NCI-H1930 (cell line): Measurements from ENCODE around the gene MCC.
"Not testable (repeated sequence)": the region's sequence is repeated elsewhere in the genome, so short reads cannot be mapped to it uniquely, and the experiment has no call there.

Experiments used
- DNase-seq, 2 experiments: peaks; one replicate each; lab custom pipeline; 2025; lab: John Stamatoyannopoulos, UW

Gene MCC

DNA sequence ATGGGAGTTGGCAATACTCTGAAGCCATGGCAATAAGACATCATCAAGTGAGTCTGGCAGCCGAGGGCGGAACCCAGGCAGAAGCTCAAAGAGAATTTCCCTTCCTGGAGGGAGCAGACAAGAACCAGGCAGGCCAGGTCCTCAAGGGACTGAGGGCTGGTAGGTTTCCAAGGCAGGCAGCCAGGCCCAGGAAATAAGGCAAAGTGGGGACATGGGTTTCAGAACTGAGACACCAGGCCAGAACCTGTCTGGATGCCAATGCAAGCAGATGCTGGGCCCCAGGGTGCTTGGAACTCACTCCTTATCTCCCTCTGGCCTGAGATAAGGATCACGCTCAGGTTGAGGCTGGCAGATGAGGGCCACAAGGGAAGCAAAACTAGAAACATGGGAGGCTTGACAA, 62.3 kb downstream of the MCC start:
- DNase-seq: no peak

DNA sequence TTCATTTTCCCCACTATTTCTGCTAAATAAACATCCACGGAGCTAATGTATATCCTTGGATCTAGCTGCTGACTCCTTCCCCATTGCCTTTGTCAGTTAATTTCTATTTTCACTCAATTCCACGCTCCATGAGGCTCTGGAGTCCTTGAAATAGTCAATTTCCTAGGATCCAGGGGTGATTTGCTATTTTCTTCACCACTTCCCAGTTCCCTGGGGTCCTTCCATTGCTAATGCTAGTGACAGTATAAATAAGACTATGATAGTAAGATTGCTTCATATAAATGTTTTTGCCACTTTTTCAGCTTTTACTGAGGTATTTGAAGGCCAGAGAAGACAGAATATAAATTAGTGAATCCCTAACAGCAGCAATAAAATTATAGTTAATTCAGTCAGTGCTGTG, 66.6 kb downstream of the MCC start:
- no peak for DNase-seq

GRCh38 chr5:113405530-113405929, 82.7 kb downstream of the MCC start:
- no peak for DNase-seq

DNA sequence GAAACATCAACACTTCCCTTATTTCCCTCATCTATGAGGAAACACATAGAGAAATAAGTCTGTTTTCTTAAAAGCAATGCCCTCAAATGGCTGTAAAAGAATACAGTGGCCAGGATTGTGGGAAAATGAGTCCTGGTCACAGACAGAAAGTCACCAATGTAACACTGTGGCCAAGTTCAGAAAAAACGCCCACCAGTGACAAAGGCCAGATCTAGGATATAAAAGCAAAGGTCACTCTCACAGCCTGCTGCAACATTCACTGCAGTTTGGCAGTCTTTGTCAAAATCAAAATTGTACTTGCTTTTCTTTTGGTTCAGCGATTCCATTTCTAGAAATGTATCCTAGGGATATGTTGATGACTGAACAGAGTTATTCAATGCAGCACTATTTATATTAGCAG, 84.0 kb downstream of the MCC start:
- no peak for DNase-seq

GRCh38 chr5:113397986-113398385, 90.3 kb downstream of the MCC start:
- not testable (repeated sequence) for DNase-seq

DNA sequence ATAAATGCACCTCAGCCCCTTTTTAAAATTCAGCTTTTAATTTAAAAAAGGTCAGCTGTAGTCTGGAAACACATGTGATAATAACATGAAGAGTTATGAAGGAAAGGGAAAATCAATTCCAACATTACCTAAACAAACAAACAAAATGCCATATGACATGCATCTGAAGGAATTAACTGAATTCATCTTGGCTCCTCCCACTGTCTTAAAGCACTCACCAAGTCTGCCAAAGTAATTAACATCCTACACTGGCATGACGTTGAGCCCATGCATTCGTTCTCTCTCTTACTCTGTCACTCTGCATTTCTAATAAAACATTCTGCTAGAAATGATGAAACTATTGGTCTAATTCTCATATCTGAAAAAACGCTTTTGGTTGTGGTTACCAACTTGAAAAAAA, 91.2 kb downstream of the MCC start:
- no peak for DNase-seq

DNA sequence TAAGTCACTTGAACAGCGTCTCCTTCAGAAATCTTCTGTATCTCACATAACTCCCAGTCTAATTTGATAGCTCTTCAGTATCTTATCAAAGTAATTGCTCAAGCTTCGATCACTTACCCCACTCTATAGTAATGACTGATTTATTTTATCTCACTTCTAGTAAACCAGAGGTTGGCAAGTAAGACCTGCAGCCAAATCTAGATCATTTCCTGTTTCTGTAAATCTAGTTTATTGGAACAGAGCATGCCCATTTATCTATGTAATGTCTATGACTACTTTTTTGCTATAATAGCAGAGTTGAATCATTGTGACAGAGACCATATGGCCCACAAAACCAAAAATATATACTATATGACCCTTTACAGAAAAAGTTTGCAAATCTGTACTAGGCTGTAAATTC, 93.6 kb downstream of the MCC start:
- no peak for DNase-seq

GRCh38 chr5:113390224-113390623, 98.0 kb downstream of the MCC start:
- no peak for DNase-seq

DNA sequence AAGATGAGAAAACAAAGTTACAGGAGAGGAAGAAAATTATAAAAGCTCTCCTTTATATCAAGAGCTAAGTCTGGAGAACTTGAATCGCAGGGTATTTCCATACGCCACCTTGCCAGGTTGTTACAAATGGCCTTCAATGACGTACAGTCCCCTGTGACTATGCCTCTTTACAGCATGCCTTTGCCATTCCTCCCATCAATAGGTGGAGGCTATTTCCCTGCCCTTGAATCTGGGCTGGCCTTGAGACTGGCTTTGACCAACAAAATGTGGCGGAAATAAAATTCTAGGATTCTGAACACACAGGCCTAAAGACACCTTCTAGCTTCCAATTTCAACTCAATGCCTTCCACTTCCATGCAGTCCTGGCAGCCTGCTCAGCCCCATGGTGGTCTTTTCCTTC, 99.1 kb downstream of the MCC start:
- DNase-seq: no peak

GRCh38 chr5:113387844-113388243, 100.4 kb downstream of the MCC start:
- DNase-seq: no peak

- no peak for DNase-seq
Observed at GRCh38 chr5:113384782-113385285, 103.4 kb downstream of the MCC start.

DNA sequence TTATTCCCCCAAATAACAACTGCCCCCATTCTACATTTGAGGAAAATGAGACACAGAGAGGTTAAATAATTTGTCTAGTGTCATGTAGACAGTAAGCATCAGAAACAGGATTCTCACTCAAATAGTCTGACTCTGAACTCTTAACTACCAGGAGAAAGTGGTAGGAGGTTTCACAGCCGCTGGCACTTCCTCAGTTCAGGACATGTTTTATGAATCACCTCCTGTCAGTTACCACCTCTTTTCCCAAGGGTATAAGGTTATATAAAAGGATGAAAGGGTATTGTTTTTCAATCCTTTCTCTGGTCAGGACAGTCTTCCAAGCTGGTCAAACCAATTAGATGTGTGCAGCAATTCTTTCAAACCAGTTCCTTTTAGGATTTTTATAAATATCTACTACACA, 105.5 kb downstream of the MCC start:
- no peak for DNase-seq

GRCh38 chr5:113381791-113382190, 106.5 kb downstream of the MCC start:
- DNase-seq: no peak

DNA sequence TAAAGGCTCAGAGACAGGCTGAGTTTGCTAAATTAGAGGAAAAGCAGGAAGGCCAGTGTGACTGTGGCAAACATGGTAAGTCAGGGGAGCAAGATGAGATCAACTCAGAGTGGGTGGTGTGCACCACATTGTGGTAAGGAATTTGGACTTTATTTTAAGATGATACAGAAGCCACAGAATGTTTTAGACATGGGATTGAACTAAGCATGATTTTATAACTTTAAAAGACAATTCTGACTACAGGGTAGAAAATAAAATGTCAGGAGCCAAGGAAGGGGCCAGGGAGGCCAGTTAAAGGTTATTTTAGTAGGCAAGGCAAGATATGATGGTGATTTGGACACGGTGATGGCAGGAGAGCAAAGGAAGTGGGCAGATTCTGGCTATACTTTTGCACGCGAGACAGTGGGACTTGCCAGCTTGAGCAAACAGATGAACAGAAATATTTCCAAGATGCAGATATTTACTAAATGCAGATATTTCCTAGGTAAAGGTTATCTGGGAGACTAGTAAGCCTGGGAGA, 107.4 kb downstream of the MCC start:
- no peak for DNase-seq

DNA sequence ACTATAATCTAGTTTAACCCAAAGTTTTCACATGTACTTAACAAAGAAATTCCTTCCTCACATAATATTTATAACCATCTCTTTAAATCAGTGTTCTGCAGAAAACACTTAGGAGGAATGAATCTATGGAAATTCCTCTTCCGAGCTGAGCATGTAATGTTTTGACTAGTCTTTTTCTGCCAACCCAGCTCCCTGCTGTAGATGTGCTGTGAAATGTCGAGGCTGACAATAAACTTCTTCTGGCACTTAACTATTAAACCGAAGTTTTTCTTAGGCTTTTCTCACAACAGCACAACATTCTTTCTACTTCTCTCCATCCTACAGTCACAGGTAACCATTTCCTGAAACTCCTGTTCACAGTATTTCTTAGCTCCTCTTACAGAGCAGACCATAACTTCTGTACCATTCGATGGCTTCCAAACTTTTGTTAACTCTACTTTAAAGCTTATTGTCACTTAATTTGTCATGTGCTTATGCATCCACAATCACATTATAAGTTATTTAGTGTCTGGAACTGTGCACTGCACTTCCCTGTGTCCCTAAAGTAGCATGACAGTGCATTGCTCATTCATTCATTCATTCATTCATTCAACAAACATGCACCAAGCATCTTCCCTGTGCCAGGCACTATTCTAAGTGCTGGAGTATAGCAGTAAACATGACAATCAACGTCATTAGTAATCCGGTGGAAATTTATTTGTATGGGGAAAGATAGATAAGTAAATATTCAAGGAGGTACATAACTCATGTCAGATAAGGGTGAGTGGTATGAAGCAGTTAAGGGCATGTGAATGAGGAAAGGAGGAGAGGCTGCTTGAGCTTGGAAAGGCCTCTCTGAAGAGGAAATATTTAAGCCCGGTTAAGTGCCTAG, 108.1 kb downstream of the MCC start:
- DNase-seq: no peak

GRCh38 chr5:113378959-113379541, 109.2 kb downstream of the MCC start:
- DNase-seq: peak in 1 of 2 experiments; percentile 14

- no peak for DNase-seq
Observed at GRCh38 chr5:113378514-113378913, 109.7 kb downstream of the MCC start.

DNA sequence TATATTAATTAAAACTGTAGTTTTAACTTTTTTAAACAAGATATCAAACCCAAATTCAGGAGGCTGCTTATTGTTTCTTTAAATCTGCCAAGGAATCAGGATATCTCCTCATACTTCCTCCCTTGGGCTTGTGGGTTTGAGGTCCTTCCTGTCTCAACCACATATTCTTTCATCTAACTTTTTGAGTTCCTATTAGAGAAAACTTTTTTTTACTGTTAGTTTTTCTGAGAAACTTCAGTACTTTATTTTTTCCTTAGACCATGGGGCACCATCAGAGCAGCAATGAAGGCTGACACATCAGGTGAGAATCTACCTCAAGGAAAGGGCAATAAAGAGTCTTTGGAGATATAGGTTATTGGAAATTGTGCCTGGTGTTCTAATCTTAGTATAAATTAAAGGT, 110.2 kb downstream of the MCC start:
- no peak for DNase-seq

GRCh38 chr5:113376640-113377039, 111.6 kb downstream of the MCC start:
- no peak for DNase-seq

DNA sequence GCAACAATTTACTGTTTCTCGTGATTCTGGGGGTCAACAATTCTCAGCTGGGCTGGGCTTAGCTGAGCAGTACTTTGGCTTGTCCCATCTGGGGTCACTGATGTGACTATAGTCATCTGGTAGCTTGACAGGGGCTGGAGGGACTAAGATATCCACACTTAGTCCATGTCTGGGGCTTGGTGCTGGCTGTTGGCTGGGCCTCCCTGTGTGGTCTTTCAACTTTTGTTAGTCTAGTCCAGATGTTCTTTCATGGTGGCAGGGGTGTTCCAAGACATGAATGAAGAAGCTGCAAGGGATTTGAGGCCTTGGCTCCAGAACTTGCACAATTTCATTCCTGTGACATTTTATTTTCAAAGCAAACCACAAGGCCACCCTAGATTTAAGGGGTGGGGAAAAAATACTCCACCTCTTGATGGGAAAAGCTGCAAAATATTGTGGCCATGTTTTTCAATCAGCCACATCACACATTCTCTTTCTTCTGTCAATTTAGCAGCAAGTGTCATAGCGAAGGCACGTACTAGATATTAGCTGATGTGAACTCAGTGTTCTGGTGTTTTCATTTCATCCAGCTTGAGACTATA, 112.7 kb downstream of the MCC start:
- DNase-seq: no peak

DNA sequence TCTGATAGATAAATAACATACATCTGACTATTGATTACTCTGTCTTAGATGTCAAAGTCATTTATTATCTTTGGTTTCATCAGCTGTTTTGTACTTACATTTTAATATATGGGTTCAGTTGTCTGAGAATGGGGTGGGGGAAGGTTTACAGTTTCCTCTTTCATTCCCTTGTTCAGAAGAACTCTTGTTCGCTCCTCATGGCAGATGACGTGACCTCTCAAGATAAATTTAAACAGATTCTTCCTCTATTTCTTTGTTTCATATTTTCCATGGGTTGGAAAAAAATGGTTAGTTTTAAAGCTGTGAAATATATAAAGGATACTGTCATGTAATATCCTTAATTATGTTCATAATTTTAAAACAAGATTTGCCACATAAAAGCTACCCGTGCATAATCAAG, 114.8 kb downstream of the MCC start:
- DNase-seq: no peak

- no peak for DNase-seq
Observed at GRCh38 chr5:113371721-113372196, 116.5 kb downstream of the MCC start.

DNA sequence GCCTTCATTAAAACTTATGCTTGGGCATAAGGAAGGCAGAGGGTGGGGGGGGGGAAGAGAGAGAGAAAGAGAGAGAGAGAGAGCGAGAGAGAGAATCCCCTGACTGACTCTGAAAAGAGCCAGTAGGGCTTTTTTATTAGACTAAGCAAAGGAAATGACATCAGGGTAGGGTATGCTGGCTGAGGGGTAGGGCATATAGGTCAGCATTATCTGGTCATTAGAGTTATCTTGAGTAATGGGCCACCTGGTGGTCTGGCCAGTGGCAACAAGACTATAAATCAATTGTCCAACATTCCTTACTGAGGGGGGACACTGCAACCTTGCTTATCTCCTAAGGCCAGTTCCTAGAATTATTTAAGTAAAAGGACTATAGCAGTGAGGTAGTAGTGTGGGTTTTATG, 120.7 kb downstream of the MCC start:
- DNase-seq: no peak
